Liver (tissue), 9 donors: ENCODE measurements around the gene IL9. TPM values are rescaled to one million over a fixed set of nuclear protein-coding genes. Genes with fewer than 3 reads are reported as not detected.

Source experiments
- DNase-seq: peaks from one replicate; pipeline ENCODE4 v3.0.0-alpha.2; 2017; ENCODE audit warnings: low spot score
- H3K27ac ChIP-seq, 2 donors: one replicate each; pipeline ENCODE4 v1.7.0; 2013; ENCODE audit warnings: inconsistent platforms in 2 of 2, low read length in 2 of 2, control low read depth in 1 of 2, low read depth in 1 of 2, mild to moderate bottlenecking in 1 of 2
- H3K27me3 ChIP-seq, 4 donors: one replicate each; pipeline versions ENCODE4 v1.6.1 to v1.7.0; 2013; ENCODE audit warnings: low read length in 3 of 4, inconsistent platforms in 1 of 4, mild to moderate bottlenecking in 1 of 4, moderate library complexity in 1 of 4; ENCODE audit not compliant: control insufficient read depth in 4 of 4, insufficient read depth in 4 of 4
- H3K36me3 ChIP-seq, 4 donors: one replicate each; pipeline versions ENCODE4 v1.6.1 to v1.7.0; 2013; ENCODE audit warnings: low read length in 3 of 4, mild to moderate bottlenecking in 3 of 4, low read depth in 1 of 4, moderate library complexity in 1 of 4; ENCODE audit not compliant: control insufficient read depth in 4 of 4, insufficient read depth in 3 of 4
- H3K4me1 ChIP-seq, 4 donors: one replicate each; pipeline versions ENCODE4 v1.6.1 to v1.7.0; 2013; ENCODE audit warnings: low read length in 3 of 4, mild to moderate bottlenecking in 3 of 4, moderate library complexity in 1 of 4; ENCODE audit not compliant: control insufficient read depth in 4 of 4, insufficient read depth in 4 of 4
- H3K4me3 ChIP-seq, 3 donors: one replicate each; pipeline versions ENCODE4 v1.6.1 to v1.7.0; 2013; ENCODE audit warnings: low read length in 3 of 3, control low read depth in 1 of 3, low read depth in 1 of 3, mild to moderate bottlenecking in 1 of 3
- H3K9ac ChIP-seq, 2 donors: one replicate each; pipeline ENCODE4 v1.7.0; 2013; ENCODE audit warnings: low read length in 2 of 2, mild to moderate bottlenecking in 2 of 2, moderate library complexity in 2 of 2, control low read depth in 1 of 2, low read depth in 1 of 2
- H3K9me3 ChIP-seq, 4 donors: one replicate each; pipeline versions ENCODE4 v1.6.1 to v1.7.0; 2013; ENCODE audit warnings: low read length in 3 of 4; ENCODE audit not compliant: control insufficient read depth in 4 of 4
- FOXA2 ChIP-seq: IDR thresholded peaks from 2 replicates; pipeline ENCODE4 v1.6.1; 2016; ENCODE audit warnings: antibody characterized with exemption
- GABPA ChIP-seq, 2 donors: IDR thresholded peaks in 1 of 2; conservative IDR thresholded peaks in 1 of 2; 2 replicates each; pipeline ENCODE4 v1.6.1; 2016; ENCODE audit warnings: antibody characterized with exemption in 2 of 2, mild to moderate bottlenecking in 1 of 2, moderate library complexity in 1 of 2
- HNF4G ChIP-seq: IDR thresholded peaks from 2 replicates; pipeline ENCODE4 v1.6.1; 2016; ENCODE audit warnings: antibody characterized with exemption
- NR2F2 ChIP-seq: IDR thresholded peaks from 2 replicates; pipeline ENCODE4 v1.6.1; 2016; ENCODE audit warnings: antibody characterized with exemption
- RAD21 ChIP-seq, 2 donors: IDR thresholded peaks; 2 replicates each; pipeline ENCODE4 v1.6.1; 2016; ENCODE audit warnings: antibody characterized with exemption in 2 of 2, mild to moderate bottlenecking in 2 of 2
- SP1 ChIP-seq: IDR thresholded peaks from 2 replicates; pipeline ENCODE4 v1.6.1; 2018; ENCODE audit warnings: antibody characterized with exemption, mild to moderate bottlenecking
- YY1 ChIP-seq: IDR thresholded peaks from 2 replicates; pipeline ENCODE4 v1.6.1; 2016; ENCODE audit warnings: antibody characterized with exemption, mild to moderate bottlenecking
- WGBS: extraction: QIAGEN DNeasy Blood & Tissue Kit; methylation state at CpG from one replicate; pipeline ENCODE4 v1.1.7; 2013; 5-methylcytosine and 5-hydroxymethylcytosine counted together
- polyA plus RNA-seq, 2 donors: library from polyadenylated mRNA; stranded (reverse) in 1 of 2; unstranded in 1 of 2; fragments of 200-250 nt in 1 of 2; fragments of >200 nt in 1 of 2; fragmentation: Nextera tagmentation in 1 of 2; extraction: Ambion mirVana in 1 of 2; gene quantifications; one replicate each; pipeline versions ENCODE4 v1.2.1 to v1.2.3, GENCODE V29; 2013 to 2015
- total RNA-seq, 2 donors: library from RNA; depleted of rRNA; stranded (reverse); fragments of >200 nt; gene quantifications; one replicate each; pipeline ENCODE4 v1.2.3, GENCODE V29; 2014
- TF ChIP-seq, protein P1 (sequence below): fragments of 150-350 bp; IDR thresholded peaks from 2 replicates; pipeline ENCODE4 v1.5.1; 2017; ENCODE audit warnings: improper control_type of control experiment, low read depth, low read length; ENCODE audit not compliant: missing input control
- TF ChIP-seq, protein P2 (sequence below): IDR thresholded peaks from 2 replicates; pipeline ENCODE4 v1.6.1; 2016; ENCODE audit warnings: antibody characterized with exemption
- TF ChIP-seq, protein P3 (sequence below): IDR thresholded peaks from 2 replicates; pipeline ENCODE4 v1.6.1; 2016; ENCODE audit warnings: antibody characterized with exemption, mild to moderate bottlenecking
- TF ChIP-seq, protein P4 (sequence below): IDR thresholded peaks from 2 replicates; pipeline ENCODE4 v1.6.1; 2016; ENCODE audit warnings: antibody characterized with exemption
- donor health status: healthy.
- donor health status: healthy.
- donor health status: healthy.
- donor health status: healthy.
- donor health status: healthy.

Gene IL9
- total and polyA plus RNA-seq, 4 donors = not detected

DNA sequence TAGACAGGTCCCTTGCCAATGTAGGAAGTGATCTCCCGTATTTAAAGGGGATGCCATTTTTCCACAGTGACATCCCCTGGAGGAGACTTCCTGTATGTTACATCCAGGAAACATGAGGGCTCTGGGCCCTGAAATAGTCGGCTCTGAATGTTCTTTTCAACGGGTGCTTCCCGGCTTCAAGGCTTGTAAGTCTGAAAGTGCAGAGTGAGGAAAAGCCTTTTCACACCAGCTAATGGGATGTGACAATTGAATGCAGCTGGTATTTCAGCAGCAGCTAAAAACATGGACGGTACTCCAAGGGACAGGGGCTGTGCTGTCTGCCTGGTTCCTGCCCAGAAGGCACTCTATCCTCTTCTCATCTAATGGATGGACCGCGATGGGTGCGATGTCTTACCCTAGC is 1.4 kb downstream of the IL9 start:
- no peak for TF ChIP-seq RAD21 (IDR thresholded peaks at IDR 0.05)
- TF ChIP-seq NR2F2 = no peak
- no peak for TF ChIP-seq YY1
- TF ChIP-seq, protein P1, sequence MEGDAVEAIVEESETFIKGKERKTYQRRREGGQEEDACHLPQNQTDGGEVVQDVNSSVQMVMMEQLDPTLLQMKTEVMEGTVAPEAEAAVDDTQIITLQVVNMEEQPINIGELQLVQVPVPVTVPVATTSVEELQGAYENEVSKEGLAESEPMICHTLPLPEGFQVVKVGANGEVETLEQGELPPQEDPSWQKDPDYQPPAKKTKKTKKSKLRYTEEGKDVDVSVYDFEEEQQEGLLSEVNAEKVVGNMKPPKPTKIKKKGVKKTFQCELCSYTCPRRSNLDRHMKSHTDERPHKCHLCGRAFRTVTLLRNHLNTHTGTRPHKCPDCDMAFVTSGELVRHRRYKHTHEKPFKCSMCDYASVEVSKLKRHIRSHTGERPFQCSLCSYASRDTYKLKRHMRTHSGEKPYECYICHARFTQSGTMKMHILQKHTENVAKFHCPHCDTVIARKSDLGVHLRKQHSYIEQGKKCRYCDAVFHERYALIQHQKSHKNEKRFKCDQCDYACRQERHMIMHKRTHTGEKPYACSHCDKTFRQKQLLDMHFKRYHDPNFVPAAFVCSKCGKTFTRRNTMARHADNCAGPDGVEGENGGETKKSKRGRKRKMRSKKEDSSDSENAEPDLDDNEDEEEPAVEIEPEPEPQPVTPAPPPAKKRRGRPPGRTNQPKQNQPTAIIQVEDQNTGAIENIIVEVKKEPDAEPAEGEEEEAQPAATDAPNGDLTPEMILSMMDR = no peak
- H3K4me1 ChIP-seq = peaks cover 0 to 2% (median 0%) of the 10 kb centered on the region in 4 donors
- DNase-seq = peak; percentile 12
- no peaks in the 10 kb centered on the region for H3K9me3 ChIP-seq
- H3K27ac ChIP-seq = no peak overlapping the region
- no peaks in the 10 kb centered on the region for H3K36me3 ChIP-seq
- no peak overlapping the region for H3K4me3 ChIP-seq
- H3K27me3 ChIP-seq = peaks cover 0 to 2% (median 0%) of the 10 kb centered on the region in 4 donors
- H3K9ac ChIP-seq = no peak overlapping the region
- 68% methylated on average over 8 of the region's 8 CpGs for WGBS

DNA sequence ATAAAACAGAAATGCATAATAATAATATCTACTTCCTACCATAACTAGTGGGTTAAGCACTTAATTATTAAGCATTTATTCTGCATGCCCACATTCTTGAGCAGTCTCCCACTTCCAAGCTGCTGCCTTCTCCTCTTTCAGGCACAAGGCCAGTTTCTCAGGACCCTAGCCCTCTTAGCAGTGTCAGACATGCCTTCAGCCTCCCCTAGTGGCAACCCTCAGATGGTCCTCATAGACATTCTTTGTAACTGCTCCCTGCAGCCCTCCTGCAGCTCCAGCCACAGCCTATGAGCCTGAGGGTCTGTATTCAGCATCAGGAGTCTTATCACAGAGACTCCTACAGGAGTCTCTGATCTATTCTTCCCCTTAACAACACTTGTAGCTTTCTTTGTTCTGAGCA is 3.9 kb downstream of the IL9 start:
- Histone ChIP-seq H3K36me3 (no peaks in the 10 kb centered on the region), H3K4me1 (peaks cover 0 to 2% (median 0%) of the 10 kb centered on the region in 4 donors), H3K27ac (no peak overlapping the region), H3K9ac (no peak overlapping the region), H3K4me3 (no peak overlapping the region), H3K9me3 (no peaks in the 10 kb centered on the region), H3K27me3 (peaks cover 0 to 2% (median 0%) of the 10 kb centered on the region in 4 donors)
- TF ChIP-seq GABPA (IDR thresholded peaks at IDR 0.05 in 1 of 2, conservative IDR thresholded peaks at IDR 0.05 in 1 of 2) = no peak
- TF ChIP-seq, protein P2, sequence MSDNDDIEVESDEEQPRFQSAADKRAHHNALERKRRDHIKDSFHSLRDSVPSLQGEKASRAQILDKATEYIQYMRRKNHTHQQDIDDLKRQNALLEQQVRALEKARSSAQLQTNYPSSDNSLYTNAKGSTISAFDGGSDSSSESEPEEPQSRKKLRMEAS = no peak
- no peak for DNase-seq

DNA sequence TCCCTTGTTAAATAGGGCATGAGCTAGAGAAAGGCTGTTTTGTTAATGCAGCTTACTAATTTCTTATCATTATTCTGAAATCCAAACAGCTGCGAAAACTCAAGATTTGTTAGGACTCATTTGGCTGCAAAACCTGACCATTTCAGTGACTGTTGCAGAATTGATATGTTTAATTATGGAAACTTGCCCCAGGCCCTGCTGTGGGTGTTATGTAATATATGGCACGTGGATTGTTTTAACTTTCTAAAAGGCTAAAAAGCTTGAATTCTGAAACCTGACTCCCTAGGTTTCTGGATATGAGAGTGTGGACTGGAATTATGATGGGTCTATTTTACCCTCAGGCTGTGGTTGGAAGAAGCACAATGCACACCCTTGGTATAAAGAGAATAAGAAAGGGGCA is 4.4 kb downstream of the IL9 start:
- DNase-seq = no peak
- H3K9ac ChIP-seq = no peak overlapping the region
- H3K36me3 ChIP-seq = no peaks in the 10 kb centered on the region
- H3K27ac ChIP-seq = no peak overlapping the region
- H3K4me1 ChIP-seq = peaks cover 0 to 2% (median 0%) of the 10 kb centered on the region in 4 donors
- peaks cover 0 to under 1% (median 0%) of the 10 kb centered on the region in 4 donors for H3K27me3 ChIP-seq
- TF ChIP-seq SP1 (no peak), YY1 (no peak), FOXA2 (no peak), HNF4G (no peak)
- TF ChIP-seq, protein P3, sequence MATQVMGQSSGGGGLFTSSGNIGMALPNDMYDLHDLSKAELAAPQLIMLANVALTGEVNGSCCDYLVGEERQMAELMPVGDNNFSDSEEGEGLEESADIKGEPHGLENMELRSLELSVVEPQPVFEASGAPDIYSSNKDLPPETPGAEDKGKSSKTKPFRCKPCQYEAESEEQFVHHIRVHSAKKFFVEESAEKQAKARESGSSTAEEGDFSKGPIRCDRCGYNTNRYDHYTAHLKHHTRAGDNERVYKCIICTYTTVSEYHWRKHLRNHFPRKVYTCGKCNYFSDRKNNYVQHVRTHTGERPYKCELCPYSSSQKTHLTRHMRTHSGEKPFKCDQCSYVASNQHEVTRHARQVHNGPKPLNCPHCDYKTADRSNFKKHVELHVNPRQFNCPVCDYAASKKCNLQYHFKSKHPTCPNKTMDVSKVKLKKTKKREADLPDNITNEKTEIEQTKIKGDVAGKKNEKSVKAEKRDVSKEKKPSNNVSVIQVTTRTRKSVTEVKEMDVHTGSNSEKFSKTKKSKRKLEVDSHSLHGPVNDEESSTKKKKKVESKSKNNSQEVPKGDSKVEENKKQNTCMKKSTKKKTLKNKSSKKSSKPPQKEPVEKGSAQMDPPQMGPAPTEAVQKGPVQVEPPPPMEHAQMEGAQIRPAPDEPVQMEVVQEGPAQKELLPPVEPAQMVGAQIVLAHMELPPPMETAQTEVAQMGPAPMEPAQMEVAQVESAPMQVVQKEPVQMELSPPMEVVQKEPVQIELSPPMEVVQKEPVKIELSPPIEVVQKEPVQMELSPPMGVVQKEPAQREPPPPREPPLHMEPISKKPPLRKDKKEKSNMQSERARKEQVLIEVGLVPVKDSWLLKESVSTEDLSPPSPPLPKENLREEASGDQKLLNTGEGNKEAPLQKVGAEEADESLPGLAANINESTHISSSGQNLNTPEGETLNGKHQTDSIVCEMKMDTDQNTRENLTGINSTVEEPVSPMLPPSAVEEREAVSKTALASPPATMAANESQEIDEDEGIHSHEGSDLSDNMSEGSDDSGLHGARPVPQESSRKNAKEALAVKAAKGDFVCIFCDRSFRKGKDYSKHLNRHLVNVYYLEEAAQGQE = no peak
- TF ChIP-seq, protein P4, sequence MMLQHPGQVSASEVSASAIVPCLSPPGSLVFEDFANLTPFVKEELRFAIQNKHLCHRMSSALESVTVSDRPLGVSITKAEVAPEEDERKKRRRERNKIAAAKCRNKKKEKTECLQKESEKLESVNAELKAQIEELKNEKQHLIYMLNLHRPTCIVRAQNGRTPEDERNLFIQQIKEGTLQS = no peak
- no peak overlapping the region for H3K4me3 ChIP-seq
- 78% methylated on average over 2 of the region's 2 CpGs for WGBS
- no peaks in the 10 kb centered on the region for H3K9me3 ChIP-seq
